HG03095 (cell line): ENCODE results near the gene SYT17.
A peak's percentile ranks its signal among the peaks of the same experiment; 100 is the strongest.
"Not testable (repeated sequence)": the region's sequence is repeated elsewhere in the genome, so short reads cannot be mapped to it uniquely, and the experiment has no call there.

Experiments
- ATAC-seq: cut with Tn5 transposase; IDR thresholded peaks from one replicate; pipeline ENCODE4 v1.9.1; 2021; ENCODE audit warnings: moderate library complexity; ENCODE audit not compliant: unreplicated experiment

Gene SYT17

DNA sequence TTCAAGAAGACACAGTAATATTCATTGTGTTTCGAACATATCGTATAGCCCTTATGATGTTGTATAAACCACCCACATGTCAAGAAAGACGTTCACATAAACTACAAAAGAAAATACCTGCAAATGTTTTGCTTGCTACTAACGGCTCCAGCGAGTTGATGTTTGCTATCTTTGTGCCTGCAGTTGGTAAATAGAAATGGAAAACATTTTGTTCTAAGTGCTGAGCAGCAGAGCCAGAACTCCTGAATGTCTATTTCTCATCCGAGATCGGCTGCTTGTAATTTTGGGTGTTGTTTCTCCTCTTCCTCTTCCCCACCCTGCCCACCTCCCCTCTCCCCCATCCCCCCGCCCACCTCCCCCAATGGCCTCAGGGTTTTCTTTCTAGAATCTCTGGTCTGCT is 5.0 kb downstream of the SYT17 start:
- no peak for ATAC-seq

DNA sequence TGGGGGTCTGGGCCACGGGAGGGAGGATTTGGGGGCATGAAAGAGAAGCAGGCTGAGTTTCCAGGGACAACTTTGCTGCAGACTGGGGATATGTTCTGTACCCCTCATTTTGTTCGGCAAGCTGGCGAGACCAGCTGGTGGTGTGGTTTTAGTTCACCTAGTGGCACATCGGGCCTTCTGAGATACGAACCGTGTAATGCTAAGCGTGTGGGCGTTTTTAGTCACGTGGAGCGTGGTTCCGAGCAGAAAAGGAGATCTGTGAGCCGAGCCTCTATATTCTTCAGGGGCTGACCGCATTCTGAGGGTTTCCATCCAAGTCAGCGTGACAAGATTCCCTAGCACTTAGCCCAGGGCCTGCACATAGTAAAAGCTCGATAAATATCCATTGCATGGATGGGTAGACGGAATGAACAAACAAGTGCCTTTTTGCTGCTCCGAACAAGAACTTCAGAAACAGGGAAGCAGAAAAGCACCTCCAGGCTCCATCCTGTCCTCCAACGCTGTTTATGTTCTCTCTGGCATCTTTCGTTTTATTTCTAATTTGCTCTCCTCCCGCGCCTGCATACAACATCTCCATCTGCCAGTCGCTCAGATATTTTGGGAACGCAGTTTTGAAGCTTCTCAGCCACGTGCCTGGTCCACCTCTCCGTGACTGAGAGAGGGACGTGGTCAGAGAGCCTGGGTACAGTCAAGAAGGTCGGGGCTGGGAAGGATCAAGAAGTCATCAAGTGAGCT is 5.8 kb downstream of the SYT17 start:
- no peak for ATAC-seq

DNA sequence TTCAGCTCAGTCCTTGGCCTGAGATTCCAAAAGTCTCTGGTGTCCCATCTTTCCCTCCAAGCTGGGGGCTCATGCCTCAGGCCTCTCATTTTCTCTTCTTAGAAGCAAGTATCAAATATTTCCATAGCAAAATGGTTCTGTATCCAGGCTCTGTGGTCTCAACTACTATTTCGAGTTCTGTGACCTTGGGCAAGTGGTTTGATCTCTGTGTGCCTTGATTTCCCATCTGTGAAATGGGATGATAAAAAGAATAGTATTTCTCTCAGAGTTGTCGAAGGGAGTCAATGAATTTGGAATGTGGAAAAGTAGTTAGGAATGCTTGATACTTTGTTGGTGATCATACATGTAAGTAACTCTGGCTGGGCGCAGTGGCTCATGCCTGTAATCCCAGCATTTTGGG is 6.4 kb downstream of the SYT17 start:
- ATAC-seq = no peak

DNA sequence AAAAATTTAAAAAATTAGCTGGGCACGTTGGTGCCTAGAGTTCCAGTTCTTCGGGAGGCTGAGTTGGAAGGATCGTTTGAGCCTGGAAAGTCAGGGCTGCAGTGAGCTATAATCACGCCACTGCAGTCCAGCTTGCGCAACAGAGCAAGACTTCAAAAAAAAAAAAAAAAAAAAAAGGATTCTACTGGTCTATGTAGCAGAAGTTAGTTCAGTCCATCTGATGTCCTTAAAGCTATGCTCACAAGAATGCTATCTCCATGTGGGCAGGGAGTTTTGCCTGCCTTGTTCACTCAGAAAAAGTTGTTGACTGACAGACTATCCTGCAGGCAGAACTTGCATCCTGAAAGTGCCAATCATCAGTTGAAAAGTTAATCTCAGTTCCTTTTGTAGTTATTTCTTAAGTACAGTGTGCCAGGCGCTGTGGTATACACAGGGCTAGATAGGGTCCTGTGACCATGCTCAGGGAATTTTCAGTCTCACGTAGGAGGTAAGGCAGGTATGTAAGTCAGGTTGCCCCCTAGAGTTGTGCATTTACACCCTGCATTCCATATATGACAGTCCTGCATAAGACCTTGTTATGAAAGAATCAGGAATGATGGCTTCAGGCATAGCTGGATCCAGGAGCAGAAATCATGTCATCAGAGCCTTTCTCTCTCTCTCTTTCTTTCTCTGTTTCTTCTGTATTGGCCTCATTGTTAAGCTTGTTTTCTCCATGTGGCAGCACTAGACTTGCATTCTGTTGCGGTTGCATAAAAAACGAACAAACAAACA is 7.6 kb downstream of the SYT17 start:
- no peak for ATAC-seq

DNA sequence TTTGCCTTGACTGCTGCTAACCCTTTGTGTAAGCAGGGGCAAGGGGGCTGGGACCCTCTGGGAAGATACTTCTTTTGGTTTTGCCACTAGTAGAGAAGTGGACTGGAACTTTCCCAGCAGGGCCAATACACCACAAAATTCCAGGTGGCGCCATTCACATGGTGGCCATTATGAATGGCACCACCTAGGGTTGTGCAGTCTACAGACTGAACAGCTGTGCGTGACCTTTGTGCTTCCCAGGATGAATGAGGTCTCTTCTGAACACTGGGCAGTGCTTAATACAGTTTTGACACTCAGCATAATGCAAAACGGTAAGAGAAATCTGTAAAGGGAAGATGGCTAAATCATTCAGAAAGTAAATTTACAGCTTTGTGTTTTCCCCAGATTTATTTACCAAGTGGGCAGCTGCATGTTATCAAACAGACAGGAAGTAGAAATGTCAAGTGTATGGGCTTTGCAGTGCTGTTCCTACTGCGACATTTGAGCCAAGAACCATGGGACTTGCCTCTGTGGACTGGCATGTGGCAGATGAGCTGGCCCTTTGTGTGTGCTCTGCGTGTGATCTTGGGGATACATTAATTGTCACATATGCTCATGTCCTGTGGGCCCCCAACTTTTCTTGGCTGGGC is 9.2 kb downstream of the SYT17 start:
- no peak for ATAC-seq

DNA sequence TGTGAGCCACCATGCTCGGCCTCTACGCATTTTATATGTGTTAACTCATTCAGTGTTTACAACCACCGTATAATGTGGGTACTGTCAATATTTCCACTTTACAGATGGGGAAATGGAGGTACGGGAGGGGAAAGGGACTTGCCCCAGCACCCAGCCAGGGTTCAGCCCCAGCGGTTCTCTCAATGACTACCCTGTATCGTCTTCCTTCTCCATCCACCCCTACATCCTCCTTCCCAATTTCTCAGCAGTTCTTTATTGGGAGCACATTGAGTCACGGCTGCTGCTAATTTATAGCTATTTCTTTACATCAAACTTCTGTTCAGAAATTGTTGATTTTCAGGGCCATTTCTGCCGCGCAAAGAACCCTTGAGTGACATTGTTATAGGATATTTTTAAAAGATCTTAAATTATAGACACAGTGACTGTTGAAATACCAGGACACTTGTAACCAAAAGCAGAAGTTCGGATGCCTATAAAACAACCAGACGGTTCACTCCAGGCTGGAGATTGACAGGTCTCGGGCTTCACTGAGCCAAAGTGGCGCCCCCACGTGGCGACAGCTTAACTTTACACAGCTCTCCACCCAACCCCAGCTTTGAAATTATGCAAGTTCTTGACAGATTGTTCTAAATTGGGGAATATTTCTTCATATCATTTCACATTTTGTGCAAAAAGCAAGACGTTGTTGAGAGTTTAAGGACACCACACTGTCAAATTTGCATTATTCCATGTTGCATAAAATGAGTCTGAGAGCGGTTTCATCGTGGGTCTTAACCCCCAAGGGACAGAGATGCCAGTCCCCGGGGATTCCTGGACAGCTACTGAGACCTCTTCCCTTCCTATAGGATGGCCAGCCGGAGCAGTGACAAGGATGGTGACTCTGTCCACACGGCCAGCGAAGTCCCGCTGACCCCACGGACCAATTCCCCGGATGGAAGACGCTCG is 11.8 kb downstream of the SYT17 start:
- ATAC-seq = no peak

DNA sequence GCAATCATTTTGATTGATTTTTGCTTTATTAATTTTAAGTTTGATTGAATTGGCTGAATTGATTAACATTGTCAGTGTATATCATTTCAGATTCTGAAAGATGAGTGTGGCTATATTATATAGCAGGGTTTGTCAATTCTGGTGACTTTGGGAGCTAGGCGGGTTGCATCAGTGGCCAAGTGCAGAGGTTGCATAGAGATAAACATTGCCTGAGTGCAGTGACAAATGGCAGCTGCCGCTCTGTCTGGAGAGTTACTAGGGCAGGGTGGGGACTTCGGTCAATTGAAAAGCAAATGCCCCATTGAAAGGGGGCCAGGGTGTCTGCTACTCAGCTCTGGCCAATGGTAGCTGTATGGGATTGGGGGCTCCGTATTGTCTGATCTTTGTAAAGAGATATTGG is 12.7 kb downstream of the SYT17 start:
- no peak for ATAC-seq

DNA sequence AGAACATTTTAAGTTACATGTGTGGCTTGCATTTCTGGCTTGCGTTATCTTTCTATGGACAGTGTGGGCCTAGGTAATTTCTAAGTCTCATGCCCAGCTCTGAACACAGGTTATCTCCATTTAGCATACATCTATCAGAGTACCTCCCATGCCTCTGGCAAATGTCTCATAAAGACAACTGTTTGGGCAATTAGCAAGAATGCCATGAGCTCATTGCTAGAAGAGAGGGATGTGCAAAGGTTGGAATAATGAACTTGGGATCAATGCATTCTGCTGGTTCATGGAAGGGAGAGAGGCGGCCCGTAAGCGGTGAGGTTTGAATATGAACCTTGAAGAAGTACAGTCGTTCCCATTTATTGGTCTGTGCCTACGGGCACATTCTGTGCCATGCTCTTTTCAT is 14.4 kb downstream of the SYT17 start:
- no peak for ATAC-seq

DNA sequence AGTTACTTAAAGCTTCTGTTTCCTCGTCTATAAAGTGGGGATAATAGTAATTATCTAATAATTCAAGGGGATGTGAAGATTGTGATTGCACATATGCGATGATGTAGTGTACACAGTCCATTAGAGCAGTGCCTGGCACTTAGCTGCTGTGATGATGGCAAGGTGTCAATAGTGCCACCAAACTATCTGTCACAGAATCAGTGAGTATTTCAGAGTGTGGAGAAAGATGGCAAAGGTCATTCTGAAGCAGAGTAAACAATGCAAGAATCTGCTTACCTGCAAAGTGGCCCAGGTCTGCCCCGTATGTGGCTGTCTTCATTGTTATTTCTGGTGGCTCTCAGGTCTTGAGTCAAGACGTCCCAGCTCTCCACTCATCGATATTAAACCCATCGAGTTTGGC is 15.1 kb downstream of the SYT17 start:
- no peak for ATAC-seq

DNA sequence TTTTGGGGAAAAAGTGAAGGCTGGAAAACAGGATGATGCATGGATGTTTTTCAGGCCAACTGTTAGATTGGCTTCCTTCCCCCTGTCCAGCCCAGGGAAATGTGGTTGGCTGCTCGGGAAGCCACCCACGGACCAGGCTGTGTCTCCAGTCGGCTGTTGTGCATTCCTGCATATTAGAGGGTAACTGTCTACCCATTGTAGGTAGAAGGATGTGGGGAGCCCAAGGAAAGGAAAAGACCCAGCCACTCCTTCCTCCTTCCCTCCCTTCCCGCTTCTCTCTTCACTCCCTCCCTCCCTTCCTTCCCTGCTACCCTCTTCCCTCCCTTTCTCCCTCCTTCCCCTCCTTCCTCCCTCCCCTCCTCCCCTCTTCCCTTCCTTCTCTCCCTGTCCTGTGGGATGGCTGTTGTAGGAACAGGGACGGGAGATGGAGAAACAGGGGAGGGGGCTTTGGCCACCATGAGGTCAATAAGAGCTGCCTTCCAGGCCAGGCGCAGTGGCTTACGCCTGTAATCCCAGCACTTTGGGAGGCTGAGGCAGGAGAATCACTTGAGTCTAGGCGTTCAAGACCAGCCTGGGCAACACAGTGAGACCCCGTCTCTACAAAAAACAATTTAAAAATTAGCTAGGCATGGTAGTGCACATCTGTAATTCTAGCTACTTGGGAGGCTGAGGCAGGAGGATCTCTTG is 16.9 kb downstream of the SYT17 start:
- ATAC-seq = no peak

DNA sequence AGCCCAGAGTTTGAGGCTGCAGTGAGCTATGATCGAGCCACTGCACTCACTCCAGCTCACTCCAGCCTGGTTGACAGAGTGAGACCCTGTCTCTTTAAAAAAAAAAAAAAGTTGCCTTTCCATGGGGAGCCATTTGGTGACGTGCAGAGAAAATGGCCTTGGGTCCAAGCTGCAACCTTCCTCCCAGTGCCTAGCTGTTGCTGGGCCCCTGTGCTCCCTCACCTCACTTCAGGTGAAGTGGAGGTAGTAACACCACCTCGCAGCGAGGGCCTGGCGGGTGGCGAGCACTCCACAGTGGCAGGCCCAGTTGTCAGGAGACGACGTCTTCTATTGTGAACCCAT is 17.4 kb downstream of the SYT17 start:
- no peak for ATAC-seq

DNA sequence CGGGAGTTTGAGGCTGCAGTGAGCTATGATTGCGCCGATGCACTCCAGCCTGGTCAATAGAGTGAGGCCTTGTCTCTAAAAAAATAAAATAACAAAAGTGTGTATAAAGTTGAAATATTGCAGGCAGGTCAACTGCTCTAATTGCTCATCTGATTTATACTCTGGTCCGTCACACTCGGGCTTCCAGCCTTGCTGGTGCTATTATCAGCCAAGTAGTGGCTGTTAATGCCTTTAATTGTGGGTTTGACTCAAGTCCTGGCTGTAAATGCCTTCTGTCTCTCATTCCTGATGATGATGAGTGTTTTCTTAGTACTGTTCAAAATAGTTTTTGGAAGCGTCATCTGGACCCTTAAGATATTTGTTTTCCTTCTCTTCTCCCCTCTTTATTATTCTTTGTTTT is 18.4 kb downstream of the SYT17 start:
- ATAC-seq = no peak

DNA sequence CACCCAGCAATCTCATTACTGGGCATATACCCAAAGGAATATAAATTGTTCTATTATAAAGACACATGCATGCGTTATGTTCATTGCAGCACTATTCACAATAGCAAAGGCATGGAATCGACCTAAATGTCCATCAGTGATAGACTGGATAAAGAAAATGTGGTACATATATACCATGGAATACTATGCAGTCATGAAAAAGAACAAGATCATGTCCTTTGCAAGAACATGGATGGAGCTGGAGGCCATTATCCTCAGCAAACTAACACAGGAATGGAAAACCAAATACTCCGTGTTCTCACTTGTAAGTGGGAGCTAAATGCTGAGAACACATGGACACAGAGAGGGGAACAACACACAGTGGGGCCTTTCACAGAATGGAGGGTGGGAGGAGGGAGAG is 19.9 kb downstream of the SYT17 start:
- not testable (repeated sequence) for ATAC-seq

DNA sequence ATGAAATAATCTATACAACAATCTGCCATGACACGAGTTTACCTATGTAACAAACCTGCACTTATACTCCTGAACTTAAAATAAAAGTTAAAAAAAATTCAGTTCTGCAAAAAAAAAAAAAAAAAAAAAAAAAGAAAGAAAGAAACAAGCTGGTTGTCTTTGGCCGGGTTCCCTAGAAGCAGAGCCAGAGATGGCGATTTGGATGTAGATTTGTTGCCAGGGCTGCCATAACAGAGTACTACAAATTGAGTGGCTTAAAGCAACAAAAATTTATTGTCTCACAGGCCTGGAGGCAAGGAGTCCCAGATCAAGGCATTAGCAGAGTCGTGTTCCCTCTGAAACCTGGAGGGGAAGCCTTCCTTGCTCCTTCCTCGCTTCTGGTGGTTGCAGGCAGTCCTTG is 20.4 kb downstream of the SYT17 start:
- no peak for ATAC-seq

DNA sequence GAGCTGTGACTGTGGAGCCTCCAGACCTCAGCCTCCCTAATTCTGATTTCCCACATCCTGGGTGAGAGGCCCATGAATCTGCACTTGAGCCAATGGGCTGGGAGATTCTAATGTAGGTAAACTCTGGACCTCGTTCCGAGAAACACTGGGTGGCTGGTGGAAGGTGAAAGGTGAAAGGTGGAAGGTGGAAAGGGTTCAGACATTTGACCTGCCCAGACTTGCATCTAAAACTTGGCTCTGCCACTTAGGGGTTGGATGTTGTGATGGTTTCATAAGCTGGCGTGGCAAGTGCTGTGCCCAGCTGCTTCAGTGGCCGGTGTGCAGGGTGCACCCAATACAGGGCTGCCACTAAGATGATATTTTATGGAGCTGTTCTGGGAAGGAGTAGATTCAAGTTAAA is 24.8 kb downstream of the SYT17 start:
- no peak for ATAC-seq

DNA sequence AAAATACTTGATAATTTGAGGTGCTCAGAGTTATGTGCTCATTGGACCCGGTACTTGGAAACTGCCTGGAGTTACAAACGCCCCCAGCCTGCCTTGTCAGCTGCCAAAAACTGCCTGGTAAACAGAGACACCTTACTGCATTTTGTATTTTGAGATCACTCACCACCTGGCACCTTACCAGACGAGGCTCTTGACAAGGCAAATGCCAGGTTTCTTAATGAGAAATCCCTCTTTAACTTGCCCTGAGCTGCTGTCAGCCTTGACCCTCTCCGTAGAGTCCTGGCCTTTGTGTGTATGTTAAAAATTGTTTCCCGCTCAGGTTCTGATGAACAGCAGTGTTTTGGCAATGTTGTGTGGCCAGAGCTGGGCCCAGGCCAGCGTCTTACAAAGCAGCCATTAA is 28.8 kb downstream of the SYT17 start:
- no peak for ATAC-seq

DNA sequence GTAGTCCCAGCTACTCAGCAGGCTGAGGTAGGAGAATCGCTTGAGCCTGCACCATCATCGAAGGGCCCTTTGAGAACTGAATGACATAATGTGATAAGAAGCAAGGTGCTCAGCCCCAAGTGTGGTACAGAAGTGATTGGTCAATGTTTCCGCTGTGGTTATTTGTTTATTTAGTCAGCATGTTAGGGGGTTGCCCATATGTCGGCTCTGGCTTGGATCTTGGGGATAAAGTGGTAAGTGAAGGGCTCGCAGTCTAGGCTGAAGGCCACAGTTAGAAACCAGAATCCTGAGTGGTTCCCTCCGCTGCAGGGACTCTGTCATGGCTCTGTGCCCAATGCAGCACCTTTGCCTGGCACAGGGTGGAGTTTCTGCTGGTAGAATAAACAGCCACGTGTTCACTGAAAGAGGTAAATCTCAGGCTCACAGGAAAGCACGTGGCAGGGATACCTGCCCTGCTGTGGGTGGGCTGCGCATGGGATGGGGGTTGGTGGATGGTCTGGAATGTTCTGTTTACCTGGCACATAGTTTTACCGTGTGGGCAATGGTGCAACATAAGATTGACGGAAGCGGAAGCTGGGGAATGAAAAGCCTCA is 35.4 kb downstream of the SYT17 start:
- ATAC-seq = no peak

DNA sequence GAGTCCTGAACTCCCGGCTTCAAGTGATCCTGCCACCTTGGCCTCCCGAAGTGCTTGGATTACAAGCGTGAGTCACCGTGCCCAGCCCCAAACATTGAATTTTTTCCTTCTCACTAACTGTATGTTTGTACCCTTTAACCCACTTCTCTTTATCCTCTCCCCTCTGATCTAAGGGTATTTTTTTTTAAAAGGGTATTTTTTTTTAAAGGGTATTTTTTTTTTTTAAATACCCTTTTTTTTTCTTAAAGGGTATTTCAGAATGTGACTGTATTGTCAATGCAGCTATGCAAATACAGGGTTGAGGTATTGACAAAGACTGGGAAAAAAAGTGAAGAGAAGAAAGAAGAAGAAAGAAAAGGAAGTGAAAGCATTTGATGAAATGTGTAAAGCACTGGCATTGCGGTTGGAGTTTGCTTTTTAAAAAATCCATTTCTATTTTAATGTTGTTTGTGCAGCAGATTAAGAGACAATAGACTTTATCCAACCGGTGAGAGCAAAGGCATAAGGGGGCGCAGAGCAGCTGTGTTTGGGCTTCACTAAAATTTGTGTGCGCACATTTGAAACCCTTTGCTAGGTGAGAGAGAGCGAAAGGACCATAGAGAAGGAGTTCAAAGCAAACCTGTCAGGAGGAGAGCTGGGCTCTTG is 42.4 kb downstream of the SYT17 start:
- peak; percentile 71 for ATAC-seq

DNA sequence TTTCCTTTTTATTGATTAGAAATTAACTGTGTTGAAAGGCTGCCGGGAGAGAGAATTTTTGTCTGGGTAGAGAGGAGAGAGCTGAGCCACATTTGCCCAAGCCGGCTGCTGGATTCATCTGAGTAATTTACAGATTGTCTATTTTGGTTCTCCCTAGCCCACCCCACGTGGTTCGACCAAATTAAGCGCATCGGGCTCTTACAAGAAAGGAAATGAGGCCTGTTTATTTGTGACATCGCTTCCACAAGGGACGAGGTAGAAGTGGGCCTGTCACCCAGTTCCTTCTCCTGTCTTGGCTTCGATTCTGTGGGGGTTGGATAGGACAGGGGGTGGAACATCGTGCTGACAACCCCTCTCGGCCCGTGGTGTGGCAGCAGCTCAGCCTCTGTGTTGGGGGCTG is 42.9 kb downstream of the SYT17 start:
- ATAC-seq = peak; percentile 34

DNA sequence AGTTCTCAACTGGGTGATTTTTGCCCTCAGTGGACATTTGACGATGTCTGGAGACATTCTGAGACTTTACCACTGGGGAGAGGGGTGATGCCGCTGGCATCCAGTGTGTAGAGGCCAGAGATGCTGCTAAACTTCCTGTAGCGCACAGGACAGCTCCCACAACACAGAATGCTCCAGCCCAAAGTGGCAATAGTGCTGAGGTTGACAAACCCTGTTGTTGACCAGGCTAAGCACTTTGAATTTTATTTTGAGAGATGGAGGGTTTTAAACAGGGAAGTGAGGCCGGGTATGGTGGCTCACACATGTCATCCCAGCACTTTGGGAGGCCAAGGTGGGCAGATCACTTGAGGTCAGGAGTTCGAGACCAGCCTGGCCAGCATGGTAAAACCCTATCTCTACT is 44.0 kb downstream of the SYT17 start:
- no peak for ATAC-seq
